Measurements from ENCODE around the gene CDS1.
"Not testable (repeated sequence)": the region's sequence is repeated elsewhere in the genome, so short reads cannot be mapped to it uniquely, and the experiment has no call there.

CDS1 gene

GRCh38 chr4:84582988-84583875 lies at the start of gene CDS1:
Gene CDS1 (plus strand): TSS chr4:84583127. CDS start chr4:84583402, 275 bp downstream.
- peak; percentile 12 for DNase-seq (ENCODE audit: extremely low spot score)
- ChIA-PET CTCF (interaction anchor here (0.9 kb wide), 1 partner anchor 10 kb away, joined by 3 read pairs; no protein-coding TSS in a partner anchor), POLR2A (no interaction called here)
- TF ChIP-seq, protein P1, sequence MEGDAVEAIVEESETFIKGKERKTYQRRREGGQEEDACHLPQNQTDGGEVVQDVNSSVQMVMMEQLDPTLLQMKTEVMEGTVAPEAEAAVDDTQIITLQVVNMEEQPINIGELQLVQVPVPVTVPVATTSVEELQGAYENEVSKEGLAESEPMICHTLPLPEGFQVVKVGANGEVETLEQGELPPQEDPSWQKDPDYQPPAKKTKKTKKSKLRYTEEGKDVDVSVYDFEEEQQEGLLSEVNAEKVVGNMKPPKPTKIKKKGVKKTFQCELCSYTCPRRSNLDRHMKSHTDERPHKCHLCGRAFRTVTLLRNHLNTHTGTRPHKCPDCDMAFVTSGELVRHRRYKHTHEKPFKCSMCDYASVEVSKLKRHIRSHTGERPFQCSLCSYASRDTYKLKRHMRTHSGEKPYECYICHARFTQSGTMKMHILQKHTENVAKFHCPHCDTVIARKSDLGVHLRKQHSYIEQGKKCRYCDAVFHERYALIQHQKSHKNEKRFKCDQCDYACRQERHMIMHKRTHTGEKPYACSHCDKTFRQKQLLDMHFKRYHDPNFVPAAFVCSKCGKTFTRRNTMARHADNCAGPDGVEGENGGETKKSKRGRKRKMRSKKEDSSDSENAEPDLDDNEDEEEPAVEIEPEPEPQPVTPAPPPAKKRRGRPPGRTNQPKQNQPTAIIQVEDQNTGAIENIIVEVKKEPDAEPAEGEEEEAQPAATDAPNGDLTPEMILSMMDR (IDR thresholded peaks at IDR 0.05; ENCODE audit: control extremely low read depth, extremely low read depth, low read depth, missing control alignments): no peak

- POLR2A ChIA-PET: no interaction called here
- CTCF ChIA-PET: interaction anchor here (1.1 to 1.4 kb wide), 2 partner anchors 11 to 92 kb away, joined by 3 to 4 read pairs; no protein-coding TSS in a partner anchor
- TF ChIP-seq, protein P1 (IDR thresholded peaks at IDR 0.05; ENCODE audit: control extremely low read depth, extremely low read depth, low read depth, missing control alignments): no peak
- DNase-seq (ENCODE audit: extremely low spot score): no peak
These were observed 47.0 kb upstream of the CDS1 start for GRCh38 chr4:84535901-84536300.

DNA sequence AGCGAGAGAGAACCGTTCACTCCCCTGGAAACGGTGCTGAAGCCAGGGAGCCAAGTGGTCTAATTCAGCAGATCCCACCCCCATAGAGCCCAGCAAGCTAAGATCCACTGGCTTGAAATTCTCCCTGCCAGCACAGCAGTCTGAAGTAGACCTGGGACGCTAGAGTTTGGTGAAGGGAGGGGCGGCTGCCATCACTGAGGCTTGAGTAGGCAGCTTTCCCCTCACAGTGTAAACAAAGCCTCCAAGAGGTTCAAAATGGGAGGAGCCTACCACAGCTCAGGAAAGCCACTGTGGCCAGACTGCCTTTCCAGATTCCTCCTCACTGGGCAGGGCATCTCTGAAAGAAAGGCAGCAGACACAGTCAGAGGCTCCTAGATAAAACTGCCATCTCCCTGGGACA lies 37.8 kb upstream of the CDS1 start:
- ChIA-PET CTCF (interaction anchor here (1.6 kb wide), 1 partner anchor 26 kb away, joined by 3 read pairs; no protein-coding TSS in a partner anchor), POLR2A (no interaction called here)
- TF ChIP-seq, protein P1 (IDR thresholded peaks at IDR 0.05; ENCODE audit: control extremely low read depth, extremely low read depth, low read depth, missing control alignments): no peak

GRCh38 chr4:84547211-84547610 lies 35.7 kb upstream of the CDS1 start:
- no peak for DNase-seq (ENCODE audit: extremely low spot score)
- TF ChIP-seq, protein P1 (IDR thresholded peaks at IDR 0.05; ENCODE audit: control extremely low read depth, extremely low read depth, low read depth, missing control alignments): no peak
- ChIA-PET CTCF (no interaction called here), POLR2A (no interaction called here)

More for the DNA sequence above, 37.8 kb upstream of the CDS1 start:
- DNase-seq (ENCODE audit: extremely low spot score): no peak

GRCh38 chr4:84549191-84549590 lies 33.7 kb upstream of the CDS1 start:
- POLR2A ChIA-PET; CTCF ChIA-PET; DNase-seq (ENCODE audit: extremely low spot score): not testable (repeated sequence)

- ChIA-PET POLR2A (no interaction called here), CTCF (no interaction called here)
- DNase-seq (ENCODE audit: extremely low spot score): no peak
- TF ChIP-seq, protein P1 (IDR thresholded peaks at IDR 0.05; ENCODE audit: control extremely low read depth, extremely low read depth, low read depth, missing control alignments): no peak
These were observed 20.8 kb upstream of the CDS1 start for GRCh38 chr4:84562156-84562555.

- TF ChIP-seq, protein P1 (IDR thresholded peaks at IDR 0.05; ENCODE audit: control extremely low read depth, extremely low read depth, low read depth, missing control alignments): no peak
- CTCF ChIA-PET: no interaction called here
- POLR2A ChIA-PET: no interaction called here
- no peak for DNase-seq (ENCODE audit: extremely low spot score)
These were observed 19.9 kb upstream of the CDS1 start for GRCh38 chr4:84563002-84563401.

Data from GM10248 (cell line).